HepG2 (cell line): ENCODE results near the gene FXR2. TPM values are rescaled to one million over a fixed set of nuclear protein-coding genes. Genes with fewer than 3 reads are reported as not detected.
A peak's percentile ranks its signal among the peaks of the same experiment; 100 is the strongest.

ENCODE experiments used
- DR1 ChIP-seq: sonication (generic); formaldehyde crosslinking; IDR thresholded peaks from 2 replicates; pipeline ENCODE4 v1.8.0; 2021; ENCODE audit warnings: mild to moderate bottlenecking, missing genetic modification reagents, inconsistent platforms
- MIXL1 ChIP-seq: IDR thresholded peaks from 2 replicates; pipeline ENCODE4 v1.6.1; 2016
- PHF8 ChIP-seq: sonication (generic); formaldehyde crosslinking; IDR thresholded peaks from 2 replicates; pipeline ENCODE4 v1.5.0; 2020; ENCODE audit warnings: missing genetic modification reagents
- PPARG ChIP-seq: conservative IDR thresholded peaks from 2 replicates; pipeline ENCODE4 v1.6.1; 2016; ENCODE audit warnings: missing biosample characterization, missing genetic modification reagents
- RARA ChIP-seq: IDR thresholded peaks from 2 replicates; pipeline ENCODE4 v1.6.1; 2016; ENCODE audit warnings: missing genetic modification reagents, missing compliant biosample characterization
- RFXANK ChIP-seq: IDR thresholded peaks from 2 replicates; pipeline ENCODE4 v1.6.1; 2016
- SIX4 ChIP-seq: sonication (generic); formaldehyde crosslinking; IDR thresholded peaks from 2 replicates; pipeline ENCODE4 v1.4.0; 2020; ENCODE audit warnings: missing genetic modification reagents
- THAP11 ChIP-seq: IDR thresholded peaks from 2 replicates; pipeline ENCODE4 v1.6.1; 2016; ENCODE audit warnings: missing biosample characterization, missing genetic modification reagents
- ZKSCAN8 ChIP-seq: IDR thresholded peaks from 2 replicates; pipeline ENCODE4 v1.6.1; 2016; ENCODE audit warnings: borderline replicate concordance, missing genetic modification reagents, missing compliant biosample characterization
- ZNF383 ChIP-seq: sonication (generic); formaldehyde crosslinking; IDR thresholded peaks from 2 replicates; pipeline ENCODE4 v1.4.0; 2020; ENCODE audit warnings: missing genetic modification reagents, mild to moderate bottlenecking, borderline replicate concordance
- polyA plus RNA-seq, 8 experiments: library from polyadenylated mRNA; depleted of rRNA in 3 of 8; stranded (reverse) in 7 of 8; unstranded in 1 of 8; fragments of >200 nt; fragmentation: Illumina TruSeq in 4 of 8; extraction: Trizol in 4 of 8; gene quantifications; 2 replicates each; pipeline versions ENCODE4 v1.2.1 to v1.2.3, GENCODE V29; 2011 to 2016; ENCODE audit warnings: low read depth in 4 of 8, missing spikeins in 1 of 8, mixed read lengths in 1 of 8; ENCODE audit not compliant: insufficient read depth in 1 of 8
- total RNA-seq, 5 experiments: library from RNA; depleted of rRNA; stranded (reverse); fragments of >200 nt; fragmentation: Illumina TruSeq; extraction: Trizol; gene quantifications; 2 replicates each; pipeline ENCODE4 v1.2.3, GENCODE V29; 2016; ENCODE audit warnings: low read depth in 1 of 5
- TF ChIP-seq, protein P1 (sequence below), 2 experiments: sonication (generic) in 1 of 2; formaldehyde crosslinking in 1 of 2; IDR thresholded peaks; 2 replicates each; pipeline versions ENCODE4 v1.6.1 to v1.9.0; 2014 to 2022; ENCODE audit warnings: antibody characterized with exemption in 1 of 2, borderline replicate concordance in 1 of 2, inconsistent platforms in 1 of 2, low read depth in 1 of 2, missing genetic modification reagents in 1 of 2
- TF ChIP-seq, protein P2 (sequence below): sonication (generic); formaldehyde crosslinking; IDR thresholded peaks from 2 replicates; pipeline ENCODE4 v1.8.1; 2023; ENCODE audit warnings: mild to moderate bottlenecking, missing genetic modification reagents, borderline replicate concordance
- TF ChIP-seq, protein P3 (sequence below): IDR thresholded peaks from 2 replicates; pipeline ENCODE4 v1.6.1; 2016; ENCODE audit warnings: missing compliant biosample characterization, missing genetic modification reagents, borderline replicate concordance
- TF ChIP-seq, protein P4 (sequence below): sonication (generic); formaldehyde crosslinking; IDR thresholded peaks from 2 replicates; pipeline ENCODE4 v1.4.0; 2020; ENCODE audit warnings: missing genetic modification reagents
- TF ChIP-seq, protein P5 (sequence below): sonication (generic); formaldehyde crosslinking; IDR thresholded peaks from 2 replicates; pipeline ENCODE4 v1.4.0; 2020; ENCODE audit warnings: missing genetic modification reagents
- TF ChIP-seq, protein P6 (sequence below): IDR thresholded peaks from 2 replicates; pipeline ENCODE4 v1.6.1; 2016; ENCODE audit warnings: mild to moderate bottlenecking, missing biosample characterization, missing genetic modification reagents

FXR2 gene
- total and polyA plus RNA-seq, 2 of the 13 experiments (the other 11 are each of a cell fraction or from before 2014, with no cell fraction given): 20.9 to 24.4 TPM

DNA sequence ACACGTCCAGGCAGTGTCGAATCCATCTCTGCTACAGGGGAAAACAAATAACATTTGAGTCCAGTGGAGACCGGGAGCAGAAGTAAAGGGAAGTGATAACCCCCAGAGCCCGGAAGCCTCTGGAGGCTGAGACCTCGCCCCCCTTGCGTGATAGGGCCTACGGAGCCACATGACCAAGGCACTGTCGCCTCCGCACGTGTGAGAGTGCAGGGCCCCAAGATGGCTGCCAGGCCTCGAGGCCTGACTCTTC is 42.4 kb downstream of the FXR2 start (continued):
- TF ChIP-seq, protein P1, sequence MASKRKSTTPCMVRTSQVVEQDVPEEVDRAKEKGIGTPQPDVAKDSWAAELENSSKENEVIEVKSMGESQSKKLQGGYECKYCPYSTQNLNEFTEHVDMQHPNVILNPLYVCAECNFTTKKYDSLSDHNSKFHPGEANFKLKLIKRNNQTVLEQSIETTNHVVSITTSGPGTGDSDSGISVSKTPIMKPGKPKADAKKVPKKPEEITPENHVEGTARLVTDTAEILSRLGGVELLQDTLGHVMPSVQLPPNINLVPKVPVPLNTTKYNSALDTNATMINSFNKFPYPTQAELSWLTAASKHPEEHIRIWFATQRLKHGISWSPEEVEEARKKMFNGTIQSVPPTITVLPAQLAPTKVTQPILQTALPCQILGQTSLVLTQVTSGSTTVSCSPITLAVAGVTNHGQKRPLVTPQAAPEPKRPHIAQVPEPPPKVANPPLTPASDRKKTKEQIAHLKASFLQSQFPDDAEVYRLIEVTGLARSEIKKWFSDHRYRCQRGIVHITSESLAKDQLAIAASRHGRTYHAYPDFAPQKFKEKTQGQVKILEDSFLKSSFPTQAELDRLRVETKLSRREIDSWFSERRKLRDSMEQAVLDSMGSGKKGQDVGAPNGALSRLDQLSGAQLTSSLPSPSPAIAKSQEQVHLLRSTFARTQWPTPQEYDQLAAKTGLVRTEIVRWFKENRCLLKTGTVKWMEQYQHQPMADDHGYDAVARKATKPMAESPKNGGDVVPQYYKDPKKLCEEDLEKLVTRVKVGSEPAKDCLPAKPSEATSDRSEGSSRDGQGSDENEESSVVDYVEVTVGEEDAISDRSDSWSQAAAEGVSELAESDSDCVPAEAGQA (IDR thresholded peaks at IDR 0.05; ENCODE audit: low read depth): peak; percentile 98
- TF ChIP-seq, protein P1 (CRISPR knock-in tag; IDR thresholded peaks at IDR 0.05; ENCODE audit: borderline replicate concordance): no peak
- TF ChIP-seq DR1 (CRISPR knock-in tag): no peak
- peak; percentile 95; the same call in 1 of the 2 replicates for TF ChIP-seq THAP11 (CRISPR knock-in tag)
- peak; percentile 26; the same call in 1 of the 2 replicates for TF ChIP-seq RARA (CRISPR knock-in tag)
- peak; percentile 35; the same call in 1 of the 2 replicates for TF ChIP-seq ZKSCAN8 (CRISPR knock-in tag)
- TF ChIP-seq PPARG (CRISPR knock-in tag): peak; percentile 41; the same call in 1 of the 2 replicates
- TF ChIP-seq, protein P2, sequence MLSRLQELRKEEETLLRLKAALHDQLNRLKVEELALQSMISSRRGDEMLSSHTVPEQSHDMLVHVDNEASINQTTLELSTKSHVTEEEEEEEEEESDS (CRISPR knock-in tag): peak; percentile 65; the same call in 1 of the 2 replicates
- TF ChIP-seq, protein P3, sequence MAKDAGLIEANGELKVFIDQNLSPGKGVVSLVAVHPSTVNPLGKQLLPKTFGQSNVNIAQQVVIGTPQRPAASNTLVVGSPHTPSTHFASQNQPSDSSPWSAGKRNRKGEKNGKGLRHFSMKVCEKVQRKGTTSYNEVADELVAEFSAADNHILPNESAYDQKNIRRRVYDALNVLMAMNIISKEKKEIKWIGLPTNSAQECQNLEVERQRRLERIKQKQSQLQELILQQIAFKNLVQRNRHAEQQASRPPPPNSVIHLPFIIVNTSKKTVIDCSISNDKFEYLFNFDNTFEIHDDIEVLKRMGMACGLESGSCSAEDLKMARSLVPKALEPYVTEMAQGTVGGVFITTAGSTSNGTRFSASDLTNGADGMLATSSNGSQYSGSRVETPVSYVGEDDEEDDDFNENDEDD (CRISPR knock-in tag): peak; percentile 95
- peak; percentile 57; the same call in 1 of the 2 replicates for TF ChIP-seq RFXANK (CRISPR knock-in tag)
- no peak for TF ChIP-seq ZNF383 (CRISPR knock-in tag)
- TF ChIP-seq SIX4 (CRISPR knock-in tag): 0 out of 2 replicates have a peak, but pooled peaks have one; percentile 28
- peak; percentile 44; the same call in 1 of the 2 replicates for TF ChIP-seq MIXL1
- no peak for TF ChIP-seq PHF8 (CRISPR knock-in tag)
- TF ChIP-seq, protein P4, sequence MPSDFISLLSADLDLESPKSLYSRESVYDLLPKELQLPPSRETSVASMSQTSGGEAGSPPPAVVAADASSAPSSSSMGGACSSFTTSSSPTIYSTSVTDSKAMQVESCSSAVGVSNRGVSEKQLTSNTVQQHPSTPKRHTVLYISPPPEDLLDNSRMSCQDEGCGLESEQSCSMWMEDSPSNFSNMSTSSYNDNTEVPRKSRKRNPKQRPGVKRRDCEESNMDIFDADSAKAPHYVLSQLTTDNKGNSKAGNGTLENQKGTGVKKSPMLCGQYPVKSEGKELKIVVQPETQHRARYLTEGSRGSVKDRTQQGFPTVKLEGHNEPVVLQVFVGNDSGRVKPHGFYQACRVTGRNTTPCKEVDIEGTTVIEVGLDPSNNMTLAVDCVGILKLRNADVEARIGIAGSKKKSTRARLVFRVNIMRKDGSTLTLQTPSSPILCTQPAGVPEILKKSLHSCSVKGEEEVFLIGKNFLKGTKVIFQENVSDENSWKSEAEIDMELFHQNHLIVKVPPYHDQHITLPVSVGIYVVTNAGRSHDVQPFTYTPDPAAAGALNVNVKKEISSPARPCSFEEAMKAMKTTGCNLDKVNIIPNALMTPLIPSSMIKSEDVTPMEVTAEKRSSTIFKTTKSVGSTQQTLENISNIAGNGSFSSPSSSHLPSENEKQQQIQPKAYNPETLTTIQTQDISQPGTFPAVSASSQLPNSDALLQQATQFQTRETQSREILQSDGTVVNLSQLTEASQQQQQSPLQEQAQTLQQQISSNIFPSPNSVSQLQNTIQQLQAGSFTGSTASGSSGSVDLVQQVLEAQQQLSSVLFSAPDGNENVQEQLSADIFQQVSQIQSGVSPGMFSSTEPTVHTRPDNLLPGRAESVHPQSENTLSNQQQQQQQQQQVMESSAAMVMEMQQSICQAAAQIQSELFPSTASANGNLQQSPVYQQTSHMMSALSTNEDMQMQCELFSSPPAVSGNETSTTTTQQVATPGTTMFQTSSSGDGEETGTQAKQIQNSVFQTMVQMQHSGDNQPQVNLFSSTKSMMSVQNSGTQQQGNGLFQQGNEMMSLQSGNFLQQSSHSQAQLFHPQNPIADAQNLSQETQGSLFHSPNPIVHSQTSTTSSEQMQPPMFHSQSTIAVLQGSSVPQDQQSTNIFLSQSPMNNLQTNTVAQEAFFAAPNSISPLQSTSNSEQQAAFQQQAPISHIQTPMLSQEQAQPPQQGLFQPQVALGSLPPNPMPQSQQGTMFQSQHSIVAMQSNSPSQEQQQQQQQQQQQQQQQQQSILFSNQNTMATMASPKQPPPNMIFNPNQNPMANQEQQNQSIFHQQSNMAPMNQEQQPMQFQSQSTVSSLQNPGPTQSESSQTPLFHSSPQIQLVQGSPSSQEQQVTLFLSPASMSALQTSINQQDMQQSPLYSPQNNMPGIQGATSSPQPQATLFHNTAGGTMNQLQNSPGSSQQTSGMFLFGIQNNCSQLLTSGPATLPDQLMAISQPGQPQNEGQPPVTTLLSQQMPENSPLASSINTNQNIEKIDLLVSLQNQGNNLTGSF (CRISPR knock-in tag): peak; percentile 80
- TF ChIP-seq, protein P5, sequence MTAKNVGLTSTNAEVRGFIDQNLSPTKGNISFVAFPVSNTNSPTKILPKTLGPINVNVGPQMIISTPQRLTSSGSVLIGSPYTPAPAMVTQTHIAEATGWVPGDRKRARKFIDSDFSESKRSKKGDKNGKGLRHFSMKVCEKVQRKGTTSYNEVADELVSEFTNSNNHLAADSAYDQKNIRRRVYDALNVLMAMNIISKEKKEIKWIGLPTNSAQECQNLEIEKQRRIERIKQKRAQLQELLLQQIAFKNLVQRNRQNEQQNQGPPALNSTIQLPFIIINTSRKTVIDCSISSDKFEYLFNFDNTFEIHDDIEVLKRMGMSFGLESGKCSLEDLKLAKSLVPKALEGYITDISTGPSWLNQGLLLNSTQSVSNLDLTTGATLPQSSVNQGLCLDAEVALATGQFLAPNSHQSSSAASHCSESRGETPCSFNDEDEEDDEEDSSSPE (CRISPR knock-in tag): peak; percentile 86
- TF ChIP-seq, protein P6, sequence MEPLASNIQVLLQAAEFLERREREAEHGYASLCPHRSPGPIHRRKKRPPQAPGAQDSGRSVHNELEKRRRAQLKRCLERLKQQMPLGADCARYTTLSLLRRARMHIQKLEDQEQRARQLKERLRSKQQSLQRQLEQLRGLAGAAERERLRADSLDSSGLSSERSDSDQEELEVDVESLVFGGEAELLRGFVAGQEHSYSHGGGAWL (CRISPR knock-in tag): peak; percentile 87
